GM19372 (cell line): ENCODE results near the gene MS4A7.
A peak's percentile ranks its signal among the peaks of the same experiment; 100 is the strongest.

Experiments used
- ATAC-seq: cut with Tn5 transposase; IDR thresholded peaks from one replicate; pipeline ENCODE4 v1.9.1; 2021; ENCODE audit warnings: mild to moderate bottlenecking, low read depth, moderate library complexity; ENCODE audit not compliant: unreplicated experiment

Gene MS4A7

DNA sequence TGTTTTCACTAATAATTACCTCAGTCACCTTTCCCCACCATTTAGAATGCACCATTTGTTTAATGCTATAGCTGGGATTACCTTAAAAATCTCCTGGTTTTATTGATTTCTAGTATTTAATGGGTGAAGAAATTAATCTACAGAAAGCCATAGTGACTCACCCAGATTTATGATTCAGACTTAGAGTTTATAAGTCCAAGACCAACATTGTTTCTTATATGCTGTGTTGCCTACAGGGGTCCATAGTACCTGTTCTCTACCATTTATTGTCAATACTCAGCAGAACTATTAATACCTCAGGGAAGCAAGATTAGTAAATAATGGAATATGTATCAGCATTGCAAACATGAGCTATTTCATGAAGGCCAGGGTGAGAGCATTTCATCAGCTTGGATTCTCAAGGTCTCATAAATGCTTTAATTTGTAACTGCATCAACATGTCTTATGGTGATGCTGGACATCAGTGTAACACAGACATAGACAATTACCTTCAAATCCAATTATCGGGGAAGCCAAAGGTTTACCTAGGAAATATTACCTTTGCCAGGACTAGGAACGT, 8.0 kb upstream of the MS4A7 start:
- no peak for ATAC-seq

DNA sequence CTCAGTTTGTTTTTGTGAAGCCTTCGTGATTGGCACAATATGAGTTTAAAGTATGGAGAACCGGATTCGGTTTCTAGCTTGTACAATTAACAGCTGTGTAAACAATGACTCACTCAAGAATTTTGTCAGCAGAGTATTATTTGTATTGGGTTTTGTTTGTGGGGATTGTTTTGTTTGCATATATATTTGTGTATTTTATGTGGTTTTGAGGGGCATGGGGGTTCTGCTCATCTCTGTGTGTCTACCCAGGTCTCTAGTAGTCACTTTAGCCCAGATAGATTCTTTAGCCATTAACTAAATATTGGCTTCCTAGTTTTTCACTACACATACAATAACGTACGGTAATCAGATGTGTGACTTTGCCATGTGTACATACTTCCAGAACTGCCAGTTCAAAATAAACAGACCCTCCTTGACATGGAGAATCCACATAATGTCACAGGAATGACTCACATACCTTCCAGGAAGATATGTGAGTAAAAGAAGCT, 7.5 kb upstream of the MS4A7 start:
- no peak for ATAC-seq

DNA sequence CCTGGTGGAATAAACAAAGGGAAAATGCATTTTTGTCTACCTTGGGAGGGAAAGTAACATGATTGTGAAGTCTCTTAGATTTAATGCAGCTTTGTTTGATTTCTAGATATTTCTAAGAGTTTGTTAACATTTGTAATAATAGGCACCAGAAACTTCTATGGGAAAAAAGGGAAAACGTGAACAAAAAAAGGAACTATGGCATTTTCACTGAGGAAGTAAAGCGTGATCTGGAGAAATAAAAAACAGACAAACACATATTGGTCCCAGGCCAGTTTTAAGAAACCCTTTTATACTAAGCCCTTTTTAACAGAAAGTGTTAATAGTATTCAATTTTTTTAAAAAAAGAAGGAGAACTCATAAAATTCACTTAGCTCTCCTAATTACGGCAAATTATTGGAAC, 6.9 kb upstream of the MS4A7 start:
- ATAC-seq, result no peak

DNA sequence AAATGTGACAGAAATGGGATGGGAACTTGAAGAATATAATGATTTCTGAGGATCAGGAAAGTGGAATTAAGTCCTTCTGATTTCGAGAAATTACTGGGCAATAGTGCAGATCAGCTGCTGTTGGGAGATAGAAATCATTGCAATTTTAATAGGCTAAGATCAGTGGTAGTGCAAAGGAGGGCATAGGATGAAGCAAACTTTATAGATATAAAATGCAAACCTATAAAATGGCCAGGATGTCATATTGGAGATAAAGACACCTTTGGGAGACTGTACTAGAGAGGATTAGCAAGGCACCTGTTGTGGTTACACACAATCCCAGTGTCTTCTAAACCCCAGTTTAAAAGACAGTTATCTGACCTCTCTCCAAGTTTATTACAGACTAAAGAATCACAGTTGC, 6.5 kb upstream of the MS4A7 start:
- ATAC-seq, result no peak

DNA sequence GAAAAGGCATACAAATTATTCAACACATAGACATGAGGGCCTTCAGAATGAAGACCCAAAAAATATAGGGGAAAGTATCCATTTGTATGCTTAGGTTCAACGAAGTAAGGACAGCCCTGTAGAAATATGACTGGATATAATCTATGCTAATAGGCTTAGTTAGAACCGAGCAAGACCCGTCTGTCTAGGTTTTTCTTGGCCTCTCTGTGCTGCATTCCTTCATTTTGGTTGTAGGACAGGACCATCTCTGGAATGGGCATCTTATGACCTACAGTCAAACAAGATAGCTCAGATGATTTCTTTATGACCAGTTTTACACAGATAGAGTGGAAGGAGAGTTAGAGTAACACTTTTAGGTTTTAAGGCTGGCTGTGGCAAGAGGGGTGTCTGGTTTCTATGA, 5.6 kb upstream of the MS4A7 start:
- ATAC-seq, result no peak

DNA sequence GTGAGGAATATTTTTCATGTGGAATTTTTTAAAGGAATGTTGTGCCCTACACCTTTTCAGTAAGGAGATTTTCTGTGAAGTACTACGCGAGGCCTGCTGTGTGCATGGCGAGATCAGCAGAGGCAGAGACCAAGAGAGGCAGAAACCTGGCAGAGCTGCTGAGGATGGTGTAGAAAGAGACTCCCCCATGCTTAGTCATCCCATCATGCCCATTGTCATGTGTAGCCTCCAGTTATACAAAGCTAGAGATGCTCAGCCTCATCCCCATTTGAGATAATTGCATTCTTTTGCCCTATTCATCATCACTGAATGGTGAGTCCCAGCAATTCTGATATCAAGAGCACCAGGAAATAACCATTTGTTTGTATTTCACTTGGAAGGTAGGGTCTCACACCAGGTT, 3.0 kb upstream of the MS4A7 start:
- no peak for ATAC-seq

DNA sequence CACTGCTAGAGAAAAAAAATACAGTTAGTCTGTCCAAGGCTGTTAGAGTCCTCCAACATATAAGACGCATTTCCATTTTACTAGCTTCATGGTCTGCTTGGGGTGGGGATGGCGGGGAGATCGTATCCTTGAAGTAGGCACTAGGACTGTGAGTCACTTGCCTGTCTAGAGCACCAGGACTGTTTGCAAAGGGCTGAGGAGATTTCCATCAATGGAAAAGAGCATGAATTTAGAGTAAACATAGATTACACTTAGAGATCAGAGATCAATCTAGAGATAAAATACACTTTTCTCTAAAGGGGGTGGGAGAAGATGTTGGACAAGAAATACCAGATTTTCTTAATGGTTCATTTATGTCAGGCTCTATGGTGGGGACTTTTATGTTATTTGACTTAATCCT, 1.7 kb upstream of the MS4A7 start:
- no peak for ATAC-seq

DNA sequence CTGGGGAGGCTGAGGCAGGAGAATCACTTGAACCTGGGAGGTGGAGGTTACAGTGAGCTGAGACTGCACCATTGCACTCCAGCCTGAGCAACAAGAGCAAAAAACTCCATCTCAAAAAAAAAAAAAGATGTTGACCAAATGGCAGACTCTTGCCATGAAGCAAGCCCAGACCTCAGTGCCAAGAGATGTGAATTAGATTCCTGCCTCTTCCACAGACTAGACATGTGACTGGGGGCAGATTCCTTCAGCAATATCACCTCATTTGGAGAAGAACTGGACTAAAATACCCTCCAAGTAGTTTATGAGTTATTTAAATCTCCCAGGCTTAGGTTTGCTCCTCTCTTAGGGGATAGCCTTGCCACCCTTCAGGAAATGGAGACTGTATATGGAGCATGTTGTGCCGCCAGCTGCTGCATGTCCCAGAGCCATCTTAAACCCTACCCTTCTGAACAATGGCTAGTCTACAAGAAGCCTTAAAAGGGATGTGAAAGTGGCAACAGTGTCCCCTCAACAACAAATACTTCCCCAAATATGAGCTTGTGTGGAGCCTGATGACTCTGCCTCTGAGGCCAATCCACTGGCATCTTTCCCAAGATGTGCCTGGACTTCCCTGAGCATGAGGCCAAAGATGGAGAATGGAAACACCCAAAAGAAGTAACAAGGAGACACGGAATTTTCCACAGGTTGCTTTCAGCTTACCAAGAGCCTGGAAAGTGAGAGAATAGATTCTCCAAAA, 763 bp upstream of the MS4A7 start:
- ATAC-seq, result no peak

DNA sequence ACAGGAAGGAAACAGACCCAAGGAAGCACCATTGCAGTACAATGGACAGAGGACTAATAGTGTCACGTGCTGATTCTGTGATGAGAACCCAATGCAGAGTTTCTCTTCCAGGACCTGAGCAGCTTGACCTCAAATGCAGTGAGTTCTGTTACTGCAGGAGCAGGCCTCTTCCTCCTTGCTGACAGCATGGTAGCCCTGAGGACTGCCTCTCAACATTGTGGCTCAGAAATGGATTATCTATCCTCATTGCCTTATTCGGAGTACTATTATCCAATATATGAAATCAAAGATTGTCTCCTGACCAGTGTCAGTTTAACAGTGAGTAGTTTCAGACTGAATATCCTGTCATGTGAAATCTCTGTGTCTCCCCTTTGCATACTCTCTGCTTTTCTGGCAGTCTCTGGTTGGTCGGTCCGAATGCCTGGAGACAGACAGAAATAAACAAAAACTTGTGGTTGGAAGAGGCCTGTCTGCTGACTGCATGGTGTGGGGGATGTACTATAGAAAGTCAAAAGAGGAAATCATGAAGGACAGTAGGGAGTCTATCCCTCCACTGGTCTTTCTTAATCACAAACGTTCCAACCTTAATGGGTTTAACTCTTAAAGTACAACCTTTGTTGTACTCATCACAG, 11.1 kb downstream of the MS4A7 start:
- ATAC-seq, result peak; percentile 95

DNA sequence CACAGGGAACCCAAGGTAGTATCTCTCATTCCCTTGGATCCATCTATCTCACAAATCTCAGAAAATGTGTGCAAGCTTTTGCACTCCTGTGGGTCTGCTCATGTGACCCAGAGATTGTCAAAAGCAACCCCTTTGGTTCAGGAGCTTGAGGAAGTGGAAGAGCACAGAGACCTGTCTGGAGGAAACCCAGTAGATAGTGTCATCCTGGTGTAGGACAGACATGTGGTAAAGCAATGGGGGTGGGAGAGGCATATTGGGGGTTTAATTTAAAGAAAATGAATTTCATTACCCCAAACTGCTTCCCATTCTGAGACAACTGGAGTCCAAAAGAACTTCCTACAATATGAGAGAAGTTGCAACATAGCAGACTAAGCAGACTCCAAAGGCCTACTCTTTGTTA, 12.1 kb downstream of the MS4A7 start:
- ATAC-seq, result no peak

DNA sequence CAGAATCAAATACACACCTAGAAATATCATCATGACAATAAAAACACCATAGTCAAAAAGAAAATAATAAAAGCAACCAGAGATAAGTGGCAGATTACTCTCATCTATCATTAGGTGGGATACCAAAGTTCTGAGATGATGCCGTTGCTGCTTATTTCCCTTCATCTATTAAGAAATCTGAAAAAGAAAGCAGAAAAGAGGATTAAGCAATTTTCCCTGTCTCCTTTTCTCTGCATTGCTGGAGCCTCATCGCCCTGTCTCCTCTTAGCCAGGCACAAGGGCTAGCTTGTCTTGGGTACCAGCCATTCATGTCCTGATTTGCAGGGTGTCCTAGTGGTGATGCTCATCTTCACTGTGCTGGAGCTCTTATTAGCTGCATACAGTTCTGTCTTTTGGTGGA, 14.0 kb downstream of the MS4A7 start:
- no peak for ATAC-seq

DNA sequence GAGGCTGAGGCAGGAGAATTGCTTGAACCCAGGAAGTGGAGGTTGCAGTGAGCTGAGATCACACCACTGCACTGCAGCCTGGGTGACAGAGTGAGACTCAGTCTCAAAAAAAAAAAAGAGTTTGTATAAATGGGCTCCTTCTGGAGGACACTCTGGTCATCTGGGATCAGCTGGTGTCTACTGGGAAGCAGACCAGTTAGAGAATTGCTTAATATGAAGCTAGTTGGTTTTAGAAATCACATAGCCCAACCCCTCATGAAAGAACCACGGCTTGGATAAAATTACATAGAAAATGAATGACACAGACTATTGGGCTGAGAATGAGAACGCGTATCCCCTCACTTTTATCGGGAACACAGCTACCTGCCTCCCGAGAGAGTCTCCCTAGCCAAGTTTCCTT, 14.7 kb downstream of the MS4A7 start:
- ATAC-seq, result no peak

DNA sequence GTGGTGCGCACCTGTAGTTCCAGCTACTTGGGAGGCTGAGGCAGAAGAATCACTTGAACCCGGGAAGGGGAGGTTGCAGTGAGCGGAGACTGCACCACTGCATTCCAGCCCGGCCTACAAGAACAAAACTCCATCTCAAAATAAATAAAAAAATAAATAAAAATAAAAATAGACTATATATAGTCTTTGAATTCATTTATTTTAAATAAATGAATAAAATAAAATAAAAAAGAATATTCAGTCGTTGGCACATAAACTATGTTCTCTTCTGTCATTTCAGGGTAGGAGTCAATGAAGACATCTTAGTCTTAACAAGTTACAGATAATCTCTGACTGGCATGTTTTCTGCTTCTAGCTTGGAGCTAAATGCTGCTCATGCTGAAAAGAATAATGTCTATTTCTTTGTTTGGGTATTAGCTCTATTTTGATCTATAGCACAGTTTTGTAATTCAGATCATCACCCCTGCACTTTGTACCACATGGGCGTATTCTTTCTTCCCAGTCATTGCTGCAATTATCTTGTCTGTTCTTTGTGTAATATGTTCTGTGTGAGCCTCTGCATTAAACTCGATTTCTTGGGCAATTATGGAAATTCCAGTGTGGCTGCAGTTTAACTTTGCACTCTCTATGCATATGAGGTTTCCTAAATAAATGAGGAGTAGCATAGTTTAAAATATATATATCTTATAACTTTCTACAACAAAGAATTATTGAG, 16.5 kb downstream of the MS4A7 start:
- ATAC-seq, result no peak

DNA sequence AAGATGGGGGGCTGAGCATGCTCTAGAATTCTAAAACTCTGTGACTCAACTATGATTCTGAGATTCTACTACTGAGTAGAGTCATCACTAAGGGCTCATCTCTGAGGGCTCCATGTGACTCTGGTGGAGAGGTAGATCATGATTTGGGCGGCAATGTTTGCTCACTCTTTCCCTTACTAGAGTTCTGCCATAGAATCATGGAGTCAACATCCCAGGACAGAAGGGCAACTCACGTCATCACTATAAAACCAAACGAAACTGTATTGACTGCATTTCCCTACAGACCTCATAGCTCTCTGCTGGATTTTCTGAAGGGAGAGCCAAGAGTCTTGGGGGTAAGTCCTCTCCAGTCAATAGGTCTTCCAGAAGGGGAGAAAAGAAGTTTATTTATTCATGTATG, 18.1 kb downstream of the MS4A7 start, which contains the start of gene MS4A14:
MS4A14 (plus strand) TSS at position 78 of the 400 bp plus-strand sequence; CDS start at position 198, 120 bp downstream.
- ATAC-seq, result no peak

DNA sequence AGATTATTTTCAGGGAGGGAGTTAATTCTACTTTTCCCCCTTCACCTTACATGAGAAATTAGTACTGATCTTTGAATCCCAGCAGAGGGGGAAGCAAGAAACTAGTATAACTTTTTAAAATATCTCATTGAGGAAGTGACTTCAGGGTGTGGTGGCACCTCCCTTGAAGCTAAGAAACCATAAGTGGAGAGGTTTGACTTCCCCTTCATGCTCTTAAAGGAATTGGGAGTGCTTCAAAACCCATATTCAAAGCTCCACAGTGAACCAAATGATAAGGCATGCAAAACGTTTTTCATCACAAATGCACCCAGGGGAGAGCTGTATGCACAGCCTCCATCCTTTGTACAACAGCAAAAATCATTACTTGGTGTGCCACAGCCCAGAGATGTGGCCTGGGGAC, 18.5 kb downstream of the MS4A7 start:
- no peak for ATAC-seq

DNA sequence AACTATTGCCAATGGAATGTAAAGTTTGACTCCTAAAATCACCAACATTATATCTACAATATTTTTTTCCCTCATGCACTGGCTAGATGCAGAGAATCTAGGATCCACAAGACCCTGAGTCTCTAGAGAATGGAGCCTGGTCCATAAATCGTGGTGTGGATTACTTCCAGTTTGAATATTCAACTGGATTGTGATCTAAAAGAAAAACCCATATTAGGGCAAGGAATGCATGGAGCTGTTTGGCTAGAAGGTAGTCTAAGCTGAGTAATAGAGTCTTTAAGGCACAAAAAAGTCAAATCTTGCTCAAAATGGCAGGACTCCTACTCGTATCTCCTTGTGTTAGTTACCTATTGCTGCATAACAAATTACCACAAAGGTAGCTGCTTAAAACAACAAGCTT, 41.7 kb downstream of the MS4A7 start:
- ATAC-seq, result no peak

DNA sequence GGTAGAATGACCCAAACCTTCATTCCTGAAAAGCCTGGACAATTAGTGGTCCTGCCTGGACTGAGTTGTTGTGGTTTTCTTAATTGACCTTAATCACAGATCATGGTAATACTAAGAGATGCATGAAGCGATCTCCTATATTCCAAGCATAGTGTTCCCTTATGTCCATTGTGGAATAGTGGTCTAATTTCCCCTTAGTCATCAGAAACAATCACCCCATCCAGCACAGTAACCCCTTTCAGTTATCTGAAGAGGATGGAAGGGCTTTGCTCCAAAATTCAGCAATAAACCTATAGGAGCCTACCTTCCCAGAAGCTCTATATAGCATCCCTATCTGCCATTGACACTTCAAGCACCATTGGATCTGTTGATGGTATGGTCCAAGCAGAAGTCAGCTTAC, 44.3 kb downstream of the MS4A7 start:
- ATAC-seq, result no peak

DNA sequence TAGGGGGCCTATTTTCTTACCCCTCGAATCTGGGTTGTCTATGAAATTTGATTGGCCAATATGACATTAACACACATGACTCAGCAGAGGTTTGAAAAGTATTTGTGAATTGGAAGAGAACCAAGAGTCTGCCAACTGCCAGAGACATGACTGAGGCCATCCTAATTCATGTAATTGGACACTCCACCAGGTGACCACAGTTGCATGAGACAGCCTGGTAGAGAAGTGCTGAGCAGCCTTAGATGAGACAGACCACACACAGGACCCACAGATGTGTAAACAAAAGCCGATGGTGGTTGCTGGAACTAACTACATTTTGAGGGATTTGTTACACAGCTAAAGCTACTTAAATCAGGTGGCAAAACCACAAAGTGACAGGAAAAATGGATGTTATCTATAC, 50.2 kb downstream of the MS4A7 start:
- ATAC-seq, result no peak

DNA sequence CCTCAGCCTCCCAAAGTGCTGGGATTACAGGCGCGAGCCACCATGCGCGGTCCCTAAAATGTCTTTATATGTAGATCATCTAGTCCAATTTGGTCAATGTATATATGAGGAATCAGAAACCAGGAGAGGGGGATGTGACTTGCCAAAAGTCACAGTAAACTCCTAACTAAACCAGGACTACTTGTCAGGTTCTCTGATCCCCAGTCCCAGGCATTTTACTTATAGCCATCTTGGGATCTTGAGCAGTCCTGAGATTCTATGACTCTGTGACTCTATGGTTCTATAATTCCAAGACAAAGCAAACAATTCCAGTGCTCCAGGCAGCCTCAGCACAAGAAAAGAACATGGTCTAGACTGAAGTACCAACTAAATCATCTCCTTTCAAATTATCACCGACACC, 50.9 kb downstream of the MS4A7 start, which contains the start of gene MS4A5:
MS4A5 (plus strand) TSS at position 301 of the 400 bp plus-strand sequence. CDS start 103 bp downstream, outside the sequence.
- ATAC-seq, result no peak

DNA sequence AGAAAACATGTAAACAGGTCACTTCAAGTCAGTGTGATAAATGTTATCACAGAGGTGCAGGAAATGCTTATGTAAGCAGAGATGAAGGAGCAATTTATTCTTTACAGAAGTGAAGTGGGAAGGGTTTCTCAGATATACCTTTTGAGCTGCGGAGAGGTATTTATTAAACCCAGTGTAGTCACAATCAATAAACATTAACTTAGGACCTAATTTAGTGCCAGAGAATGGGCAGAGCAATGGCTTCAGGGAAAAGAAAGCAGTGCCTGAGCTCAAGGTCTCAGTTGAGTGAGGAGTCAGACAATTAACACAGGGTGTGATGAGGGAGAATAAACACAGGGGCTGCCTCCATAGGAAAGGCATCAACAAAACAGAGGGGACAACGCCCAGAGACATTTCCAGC, 52.9 kb downstream of the MS4A7 start:
- no peak for ATAC-seq

DNA sequence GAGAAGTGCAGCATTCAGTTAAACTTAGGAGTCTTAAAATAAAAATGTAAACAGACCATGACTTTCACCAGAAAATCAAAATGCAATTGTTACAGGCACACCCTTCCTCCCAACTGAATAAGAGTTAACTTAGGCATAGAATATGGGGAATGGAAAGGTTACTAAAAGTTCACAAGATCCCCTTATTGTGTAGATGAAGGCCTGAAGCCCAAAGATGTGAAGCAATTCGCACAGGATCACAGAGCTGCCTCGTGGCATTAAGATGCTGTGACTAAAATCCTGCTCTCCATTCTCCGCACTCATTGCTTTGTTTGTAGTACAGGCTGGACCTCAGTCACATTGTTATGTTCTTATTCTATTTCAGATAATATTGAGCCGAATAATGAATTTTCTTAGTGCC, 55.1 kb downstream of the MS4A7 start:
- no peak for ATAC-seq
